Caco-2 (cell line): ENCODE data around the gene VPS9D1. TPM values are rescaled to one million over a fixed set of nuclear protein-coding genes. Genes with fewer than 3 reads are reported as not detected.

Experiments
- BruUV-seq: library from RNA; stranded (reverse); fragments of 400-500 nt; replicated peaks from 2 replicates; lab custom pipeline; 2021; lab: Mats Ljungman, UMichigan
- CTCF ChIA-PET: fragments of 300-600 bp; sonication (Branson Sonifier 250); formaldehyde crosslinking; loops from one replicate; lab custom pipeline; 2022; ENCODE audit warnings: antibody characterized with exemption; lab: Charles Lee
- POLR2A ChIA-PET: fragments of 300-600 bp; sonication (Branson Sonifier 250); formaldehyde crosslinking; loops from one replicate; lab custom pipeline; 2022; ENCODE audit warnings: antibody characterized with exemption; lab: Charles Lee
- DNase-seq, 2 experiments: peaks; one replicate each; pipeline versions ENCODE4 v3.0.0 to v3.0.0-alpha.2; 2020 to 2022
- H3K27me3 ChIP-seq: replicated peaks from 2 replicates; pipeline ENCODE4 v1.6.0; 2011; ENCODE audit warnings: low read length; ENCODE audit not compliant: control insufficient read depth, insufficient read depth
- H3K36me3 ChIP-seq: 2 replicates; pipeline ENCODE4 v1.5.1; 2011; ENCODE audit warnings: low read length; ENCODE audit not compliant: control insufficient read depth, insufficient read depth
- H3K4me1 ChIP-seq: fragments of 250-450 bp; sonication (Bioruptor Pico); 2 replicates; pipeline ENCODE4 v1.5.1; 2020; ENCODE audit warnings: mild to moderate bottlenecking
- H3K4me3 ChIP-seq: 2 replicates; pipeline ENCODE4 v1.5.1; 2011; ENCODE audit warnings: low read depth, mild to moderate bottlenecking, control low read depth, low read length
- H3K9me3 ChIP-seq: fragments of 250-450 bp; sonication (Bioruptor Pico); 2 replicates; pipeline ENCODE4 v1.5.1; 2020; ENCODE audit warnings: mild to moderate bottlenecking, moderate library complexity
- H3K27ac Mint-ChIP-seq: one replicate; pipeline ENCODE4 v1.8.0; 2022; ENCODE audit warnings: mixed read lengths; ENCODE audit not compliant: unreplicated experiment
- H3K27me3 Mint-ChIP-seq: one replicate; pipeline ENCODE4 v1.8.0; 2022; ENCODE audit warnings: mixed read lengths; ENCODE audit not compliant: insufficient read depth, unreplicated experiment
- H3K36me3 Mint-ChIP-seq: one replicate; pipeline ENCODE4 v1.8.0; 2022; ENCODE audit warnings: mild to moderate bottlenecking, mixed read lengths; ENCODE audit not compliant: insufficient read depth, unreplicated experiment
- H3K4me1 Mint-ChIP-seq: one replicate; pipeline ENCODE4 v1.8.0; 2022; ENCODE audit warnings: low read depth, mixed read lengths; ENCODE audit not compliant: unreplicated experiment
- H3K4me3 Mint-ChIP-seq: one replicate; pipeline ENCODE4 v1.8.0; 2022; ENCODE audit warnings: mild to moderate bottlenecking, moderate library complexity, mixed read lengths; ENCODE audit not compliant: unreplicated experiment
- H3K9me3 Mint-ChIP-seq: one replicate; pipeline ENCODE4 v1.8.0; 2022; ENCODE audit warnings: mixed read lengths; ENCODE audit not compliant: unreplicated experiment
- CTCF ChIP-seq, 2 experiments: fragments of 200-600 bp in 1 of 2; IDR thresholded peaks; 1 replicate in 1 of 2; 2 replicates in 1 of 2; pipeline versions ENCODE4 v1.5.1 to v1.8.0; 2011 to 2022; ENCODE audit warnings: antibody characterized with exemption in 1 of 2, control low read depth in 1 of 2, inconsistent platforms in 1 of 2, low read depth in 1 of 2, low read length in 1 of 2, mild to moderate bottlenecking in 1 of 2, moderate library complexity in 1 of 2; ENCODE audit not compliant: insufficient read depth in 1 of 2, severe bottlenecking in 1 of 2, unreplicated experiment in 1 of 2
- intact Hi-C: fragments of 100-400 bp; cut with micrococcal nuclease; formaldehyde crosslinking; loops from one replicate; pipeline ENCODE4 v1.10.0; 2022; ENCODE audit not compliant: unreplicated experiment
- total RNA-seq: library from RNA; stranded (reverse); gene quantifications from 2 replicates; pipeline ENCODE4 v1.2.3, GENCODE V29; 2022

Gene VPS9D1
- total RNA-seq, 1 experiment from 2014 or later, result 6.3 TPM

GRCh38 chr16:89669755-89670154 is 50.9 kb downstream of the VPS9D1 start:
- H3K9me3 ChIP-seq, result peaks cover 14% of the 10 kb centered on the region
- no peaks in the 10 kb centered on the region for H3K27me3 ChIP-seq
- no TSS peak for BruUV-seq
- TF ChIP-seq CTCF (IDR thresholded peaks at IDR 0.05; ENCODE audit: insufficient read depth in 1 of 2, low read depth in 1 of 2, low read length in 1 of 2, severe bottlenecking in 1 of 2, unreplicated experiment in 1 of 2), result no peak
- Mint-ChIP-seq H3K4me1 (no peaks in the 10 kb centered on the region), H3K27me3 (no peaks in the 10 kb centered on the region), H3K36me3 (peaks cover 14% of the 10 kb centered on the region), H3K9me3 (peaks cover 16% of the 10 kb centered on the region), H3K4me3 (no peak overlapping the region), H3K27ac (no peak overlapping the region)
- H3K4me3 ChIP-seq, result no peak overlapping the region
- CTCF ChIA-PET, result interaction anchor here (1.9 kb wide), 1 partner anchor 30 kb away, joined by 7 read pairs; no protein-coding TSS in a partner anchor
- DNase-seq, result no peak
- H3K4me1 ChIP-seq, result no peaks in the 10 kb centered on the region
- H3K36me3 ChIP-seq, result no peaks in the 10 kb centered on the region
- intact Hi-C loops, result no loop called here
- POLR2A ChIA-PET, result no interaction called here

- Histone ChIP-seq H3K4me1 (no peaks in the 10 kb centered on the region), H3K4me3 (no peak overlapping the region), H3K36me3 (no peaks in the 10 kb centered on the region), H3K27me3 (no peaks in the 10 kb centered on the region), H3K9me3 (peaks cover 12% of the 10 kb centered on the region)
- POLR2A ChIA-PET, result no interaction called here
- DNase-seq, result no peak
- H3K36me3 Mint-ChIP-seq, result peaks cover 21% of the 10 kb centered on the region
- BruUV-seq, result no TSS peak
- H3K4me1 Mint-ChIP-seq, result no peaks in the 10 kb centered on the region
- TF ChIP-seq CTCF (IDR thresholded peaks at IDR 0.05; ENCODE audit: insufficient read depth in 1 of 2, low read depth in 1 of 2, low read length in 1 of 2, severe bottlenecking in 1 of 2, unreplicated experiment in 1 of 2), result no peak
- peaks cover 16% of the 10 kb centered on the region for H3K9me3 Mint-ChIP-seq
- intact Hi-C loops, result no loop called here
- H3K27ac Mint-ChIP-seq, result no peak overlapping the region
- no peaks in the 10 kb centered on the region for H3K27me3 Mint-ChIP-seq
- H3K4me3 Mint-ChIP-seq, result no peak overlapping the region
- CTCF ChIA-PET, result no interaction called here
These were observed 51.9 kb downstream of the VPS9D1 start for GRCh38 chr16:89668790-89669158.

GRCh38 chr16:89667633-89668032 is 53.1 kb downstream of the VPS9D1 start:
- H3K4me1 Mint-ChIP-seq, result no peaks in the 10 kb centered on the region
- no peak overlapping the region for H3K4me3 Mint-ChIP-seq
- POLR2A ChIA-PET, result no interaction called here
- Histone ChIP-seq H3K4me1 (no peaks in the 10 kb centered on the region), H3K4me3 (no peak overlapping the region), H3K9me3 (peaks cover 12% of the 10 kb centered on the region), H3K27me3 (no peaks in the 10 kb centered on the region), H3K36me3 (no peaks in the 10 kb centered on the region; the same call in 1 of the 2 replicates)
- no peaks in the 10 kb centered on the region for H3K27me3 Mint-ChIP-seq
- no TSS peak for BruUV-seq
- peaks cover 33% of the 10 kb centered on the region for H3K36me3 Mint-ChIP-seq
- TF ChIP-seq CTCF (IDR thresholded peaks at IDR 0.05; ENCODE audit: insufficient read depth in 1 of 2, low read depth in 1 of 2, low read length in 1 of 2, severe bottlenecking in 1 of 2, unreplicated experiment in 1 of 2), result no peak
- DNase-seq, result no peak
- intact Hi-C loops, result no loop called here
- CTCF ChIA-PET, result no interaction called here
- no peak overlapping the region for H3K27ac Mint-ChIP-seq
- H3K9me3 Mint-ChIP-seq, result peaks cover 16% of the 10 kb centered on the region
